Mammary epithelial cell (primary cell): ENCODE data around the gene NKG7.

ENCODE experiments used
- EZH2 ChIP-seq: IDR thresholded peaks from 2 replicates; pipeline ENCODE4 v1.6.1; 2012; ENCODE audit warnings: low read length, inconsistent platforms, borderline replicate concordance
- TF ChIP-seq, protein P1 (sequence below), 2 donors: IDR thresholded peaks in 1 of 2; conservative IDR thresholded peaks in 1 of 2; 2 replicates each; pipeline ENCODE4 v1.5.1; 2011 to 2012; ENCODE audit warnings: inconsistent platforms in 2 of 2, low read length in 2 of 2, mild to moderate bottlenecking in 2 of 2, control low read depth in 1 of 2, low read depth in 1 of 2; ENCODE audit not compliant: insufficient read depth in 1 of 2; ENCODE audit errors: extremely low read depth in 1 of 2

DNA sequence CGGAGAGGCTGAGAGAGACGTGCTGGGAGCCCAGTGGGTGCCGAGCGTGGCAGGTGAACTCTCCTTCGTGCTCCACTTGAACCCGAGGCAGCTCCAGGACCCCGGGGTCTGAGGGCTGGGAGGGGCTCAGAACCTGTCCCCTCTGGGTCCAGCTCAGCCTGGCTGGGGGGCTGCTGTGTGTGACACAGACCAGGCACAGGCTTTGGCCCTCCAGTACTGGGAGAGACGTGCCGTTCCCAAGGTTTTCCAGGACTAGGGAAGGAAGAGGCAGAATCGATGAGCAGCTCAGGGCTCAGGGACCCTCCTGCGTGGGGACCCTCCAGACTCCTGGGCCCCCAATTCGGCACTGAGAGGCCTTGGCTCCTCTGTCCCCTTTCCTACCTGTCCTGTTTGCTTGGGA is 42.7 kb upstream of the NKG7 start:
- TF ChIP-seq, protein P1, sequence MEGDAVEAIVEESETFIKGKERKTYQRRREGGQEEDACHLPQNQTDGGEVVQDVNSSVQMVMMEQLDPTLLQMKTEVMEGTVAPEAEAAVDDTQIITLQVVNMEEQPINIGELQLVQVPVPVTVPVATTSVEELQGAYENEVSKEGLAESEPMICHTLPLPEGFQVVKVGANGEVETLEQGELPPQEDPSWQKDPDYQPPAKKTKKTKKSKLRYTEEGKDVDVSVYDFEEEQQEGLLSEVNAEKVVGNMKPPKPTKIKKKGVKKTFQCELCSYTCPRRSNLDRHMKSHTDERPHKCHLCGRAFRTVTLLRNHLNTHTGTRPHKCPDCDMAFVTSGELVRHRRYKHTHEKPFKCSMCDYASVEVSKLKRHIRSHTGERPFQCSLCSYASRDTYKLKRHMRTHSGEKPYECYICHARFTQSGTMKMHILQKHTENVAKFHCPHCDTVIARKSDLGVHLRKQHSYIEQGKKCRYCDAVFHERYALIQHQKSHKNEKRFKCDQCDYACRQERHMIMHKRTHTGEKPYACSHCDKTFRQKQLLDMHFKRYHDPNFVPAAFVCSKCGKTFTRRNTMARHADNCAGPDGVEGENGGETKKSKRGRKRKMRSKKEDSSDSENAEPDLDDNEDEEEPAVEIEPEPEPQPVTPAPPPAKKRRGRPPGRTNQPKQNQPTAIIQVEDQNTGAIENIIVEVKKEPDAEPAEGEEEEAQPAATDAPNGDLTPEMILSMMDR (conservative IDR thresholded peaks at IDR 0.05 in 1 of 2, IDR thresholded peaks at IDR 0.05 in 1 of 2; ENCODE audit: extremely low read depth in 1 of 2, insufficient read depth in 1 of 2, low read depth in 1 of 2, low read length in 2 of 2), result no peak
- no peak for TF ChIP-seq EZH2
